ENCODE data around the gene ULK1.

DNA sequence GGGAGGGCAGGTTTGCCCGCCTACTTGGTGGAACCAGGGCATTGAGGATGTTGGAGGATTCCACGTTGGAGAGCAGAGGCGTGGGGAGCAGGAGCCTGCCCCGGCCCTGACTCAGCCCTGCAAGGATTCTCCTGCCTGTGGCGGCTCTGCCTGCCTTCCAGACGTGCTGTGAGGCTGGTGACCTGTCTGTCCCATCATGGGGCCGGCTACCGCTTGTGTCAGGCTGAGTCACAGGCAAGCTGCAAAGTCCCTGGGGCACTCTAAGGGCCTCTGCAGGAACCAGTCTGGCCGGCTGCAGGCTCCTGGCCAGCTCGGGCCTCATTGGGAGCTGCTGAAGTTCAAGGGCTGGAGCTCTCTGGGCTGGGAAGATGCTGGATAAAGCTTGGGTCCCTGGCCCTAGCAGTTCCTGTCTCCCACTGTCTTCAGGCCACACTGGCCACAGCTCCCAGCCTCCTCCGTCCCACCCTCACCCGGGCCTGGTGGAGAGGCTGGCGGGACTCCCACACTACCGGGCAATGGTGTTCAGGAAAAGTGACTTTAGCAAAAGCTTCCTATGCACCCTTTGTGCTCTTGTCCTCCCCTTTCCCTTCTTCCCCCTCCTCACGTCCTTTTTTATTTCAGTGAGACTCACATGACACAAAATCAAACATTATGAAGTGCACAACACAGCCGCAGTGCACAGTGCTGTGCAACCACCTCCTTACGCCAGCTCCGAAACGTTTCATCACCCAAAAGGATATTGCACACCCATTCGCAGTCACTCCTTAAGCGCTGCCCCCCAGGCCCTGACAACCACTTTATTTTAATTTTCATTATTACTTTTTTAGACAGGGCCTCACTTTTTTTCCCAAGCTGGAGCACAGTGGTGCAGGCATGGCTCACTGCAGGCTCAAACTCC is 22.0 kb upstream of the ULK1 start:
- TF ChIP-seq, protein P1, sequence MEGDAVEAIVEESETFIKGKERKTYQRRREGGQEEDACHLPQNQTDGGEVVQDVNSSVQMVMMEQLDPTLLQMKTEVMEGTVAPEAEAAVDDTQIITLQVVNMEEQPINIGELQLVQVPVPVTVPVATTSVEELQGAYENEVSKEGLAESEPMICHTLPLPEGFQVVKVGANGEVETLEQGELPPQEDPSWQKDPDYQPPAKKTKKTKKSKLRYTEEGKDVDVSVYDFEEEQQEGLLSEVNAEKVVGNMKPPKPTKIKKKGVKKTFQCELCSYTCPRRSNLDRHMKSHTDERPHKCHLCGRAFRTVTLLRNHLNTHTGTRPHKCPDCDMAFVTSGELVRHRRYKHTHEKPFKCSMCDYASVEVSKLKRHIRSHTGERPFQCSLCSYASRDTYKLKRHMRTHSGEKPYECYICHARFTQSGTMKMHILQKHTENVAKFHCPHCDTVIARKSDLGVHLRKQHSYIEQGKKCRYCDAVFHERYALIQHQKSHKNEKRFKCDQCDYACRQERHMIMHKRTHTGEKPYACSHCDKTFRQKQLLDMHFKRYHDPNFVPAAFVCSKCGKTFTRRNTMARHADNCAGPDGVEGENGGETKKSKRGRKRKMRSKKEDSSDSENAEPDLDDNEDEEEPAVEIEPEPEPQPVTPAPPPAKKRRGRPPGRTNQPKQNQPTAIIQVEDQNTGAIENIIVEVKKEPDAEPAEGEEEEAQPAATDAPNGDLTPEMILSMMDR (IDR thresholded peaks at IDR 0.05) = no peak
- TF ChIP-seq POLR2A (IDR thresholded peaks at IDR 0.05) = no peak

All from adrenal gland (tissue), 5 donors.